DMS 273 (cell line): ENCODE data around the gene TEX19.
A peak's percentile ranks its signal among the peaks of the same experiment; 100 is the strongest.

ENCODE experiments used
- DNase-seq: peaks from one replicate; lab custom pipeline; 2025; ENCODE audit not compliant: unreplicated experiment; lab: John Stamatoyannopoulos, UW

The TEX19 gene

GRCh38 chr17:82388922-82389283 lies 29.9 kb downstream of the TEX19 start:
- DNase-seq, result no peak

- DNase-seq, result peak; percentile 73
These were observed 30.3 kb downstream of the TEX19 start for GRCh38 chr17:82389379-82389778.

GRCh38 chr17:82390015-82390859 lies 31.2 kb downstream of the TEX19 start:
- DNase-seq, result no peak

- DNase-seq, result no peak
These were observed 31.9 kb downstream of the TEX19 start for GRCh38 chr17:82390860-82391435.

DNA sequence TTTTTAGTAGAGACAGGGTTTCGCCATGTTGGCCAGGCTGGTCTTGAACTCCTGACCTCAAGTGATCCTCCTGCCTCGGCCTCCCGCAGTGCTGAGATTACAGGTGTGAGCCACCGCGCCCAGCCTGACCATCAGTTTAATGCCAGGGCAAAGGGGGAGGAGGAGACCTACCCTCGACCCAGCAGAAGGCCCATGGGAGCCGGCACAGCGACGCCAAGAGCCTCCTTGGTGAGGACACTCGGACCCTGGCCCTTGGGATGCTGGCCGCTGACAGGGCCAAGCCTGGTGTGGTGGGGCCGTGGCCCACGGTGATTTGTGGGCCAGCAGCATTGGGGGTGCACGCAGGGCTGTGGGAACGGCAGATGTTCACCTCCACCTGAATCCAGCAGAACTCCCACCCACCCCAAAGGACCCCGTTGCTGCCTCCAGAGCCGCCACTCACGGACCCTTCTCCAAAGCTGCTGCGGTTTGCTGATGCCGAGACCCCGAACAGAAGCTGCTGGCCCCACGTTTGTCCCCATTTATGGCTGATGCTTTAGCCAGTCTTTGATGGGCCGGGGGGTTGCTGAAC lies 32.5 kb downstream of the TEX19 start:
- no peak for DNase-seq

- no peak for DNase-seq
These were observed 33.3 kb downstream of the TEX19 start for GRCh38 chr17:82392209-82392920.

DNA sequence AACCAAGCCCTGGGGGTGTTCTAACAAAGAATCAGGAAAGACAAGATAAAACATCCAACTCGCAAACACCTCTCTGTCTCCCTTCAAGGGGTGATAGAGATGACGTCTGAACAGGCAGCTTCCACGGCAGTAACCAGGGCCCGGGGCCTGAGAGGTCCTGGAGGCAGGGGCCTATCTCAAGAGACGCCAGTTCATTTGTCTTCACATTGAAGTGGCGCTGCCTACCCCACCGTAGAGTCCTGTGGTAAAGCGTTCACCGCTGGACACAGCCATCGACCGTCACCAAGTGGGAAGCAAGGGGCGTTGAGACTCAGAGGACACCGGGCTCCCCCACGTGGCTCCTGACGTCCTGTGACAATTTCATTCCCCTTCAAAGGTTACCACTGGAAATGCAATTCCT lies 33.9 kb downstream of the TEX19 start:
- DNase-seq, result no peak

DNA sequence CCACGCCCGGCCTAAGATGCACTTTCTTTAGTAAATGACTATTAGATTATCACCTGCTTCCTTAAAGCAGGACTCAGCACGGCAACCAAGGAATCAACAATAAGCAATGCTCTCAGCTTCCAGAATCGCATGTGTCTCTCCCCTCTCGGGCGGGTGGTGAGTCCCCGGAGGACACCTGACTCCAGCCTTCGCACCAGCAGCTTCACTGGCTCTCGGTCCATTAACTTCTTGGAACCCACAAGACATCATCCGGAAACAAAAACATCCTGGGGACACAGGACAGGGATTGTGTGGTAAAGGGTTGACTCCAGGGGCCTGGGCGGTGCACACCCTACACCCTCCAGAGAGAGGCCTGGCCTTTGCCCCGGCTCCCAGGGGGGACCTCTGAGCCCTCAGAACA lies 35.2 kb downstream of the TEX19 start:
- no peak for DNase-seq

DNA sequence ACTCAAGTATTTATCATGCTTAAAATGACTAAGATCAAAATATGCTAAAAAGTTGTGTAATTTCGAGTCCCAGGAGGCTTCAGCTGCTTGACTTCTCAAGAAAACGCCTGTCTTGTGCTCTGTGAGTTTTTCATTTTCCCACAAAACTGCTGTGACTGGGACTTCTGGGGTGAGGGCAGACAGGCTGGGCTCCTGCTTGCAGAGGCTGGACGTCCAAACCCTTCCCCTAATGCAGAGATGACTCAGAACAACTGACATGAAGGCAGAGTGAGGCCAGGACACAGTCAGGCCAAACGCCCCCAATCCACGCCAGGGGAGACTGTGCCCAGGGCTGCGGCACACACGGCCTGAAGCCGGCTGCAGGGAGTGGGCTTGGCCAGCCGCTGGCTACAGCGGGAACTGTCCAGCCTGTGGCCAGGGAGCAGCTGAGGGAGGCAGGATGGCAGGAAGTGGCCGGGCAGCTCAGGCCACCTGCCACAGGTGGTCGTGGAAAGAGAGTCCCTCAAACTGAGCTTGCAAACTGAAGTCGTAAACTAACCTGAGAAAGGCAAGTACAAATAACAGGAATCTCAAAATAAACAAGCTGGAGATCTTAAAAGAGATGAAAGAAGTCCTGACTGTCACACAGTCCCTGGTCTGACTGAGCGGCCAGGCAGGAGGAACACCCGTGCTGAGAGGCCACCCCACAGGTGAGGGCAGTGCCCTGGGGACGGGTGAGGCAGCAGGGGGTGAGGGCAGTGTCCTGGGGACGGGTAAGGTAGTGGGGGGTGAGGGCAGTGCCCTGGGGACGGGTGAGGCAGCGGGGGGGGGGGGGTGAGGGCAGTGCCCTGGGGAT lies 37.8 kb downstream of the TEX19 start:
- DNase-seq, result no peak

DNA sequence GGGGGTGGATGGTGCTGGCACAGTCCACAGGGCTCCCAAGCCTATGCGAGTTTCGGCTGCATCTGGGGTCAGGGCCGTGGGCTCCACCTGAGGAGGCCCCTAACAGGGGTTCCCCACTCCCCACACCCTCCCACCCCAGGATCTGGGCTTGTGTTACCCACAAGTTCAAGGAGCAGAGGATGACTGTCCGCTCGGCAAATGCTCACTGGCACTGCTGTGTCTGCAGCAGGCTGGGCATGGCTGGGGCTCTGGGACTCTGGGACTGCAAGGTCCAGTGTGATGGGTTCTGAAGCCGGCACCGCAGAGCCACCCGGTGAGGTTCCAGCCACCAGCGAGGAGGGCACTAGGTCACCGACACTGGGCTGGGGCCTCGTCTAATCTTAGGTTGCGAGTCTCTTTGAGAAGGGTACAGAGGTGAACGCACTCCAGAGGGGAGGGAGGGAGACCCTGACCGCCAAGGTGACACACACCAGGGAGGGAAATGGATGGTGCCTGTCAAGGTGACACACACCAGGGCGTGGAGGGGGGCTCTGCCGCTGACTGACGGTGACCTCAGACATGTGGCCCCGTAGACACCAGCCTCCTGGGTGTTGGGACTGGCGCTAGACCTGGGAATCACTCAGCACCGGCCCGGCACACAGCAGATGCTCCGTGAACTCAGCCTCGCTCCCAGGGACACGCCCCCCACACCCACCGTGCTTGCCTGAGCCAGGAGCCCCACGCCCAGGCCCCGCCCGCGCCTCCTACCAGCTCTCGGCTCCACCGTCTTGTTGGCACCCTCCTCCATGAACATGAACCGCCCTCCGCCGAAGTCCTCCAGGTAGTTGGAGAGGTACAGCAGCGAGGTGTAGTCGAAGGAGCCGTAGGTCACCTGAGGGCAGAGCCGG lies 38.6 kb downstream of the TEX19 start:
- DNase-seq, result peak; percentile 43

GRCh38 chr17:82399041-82399441 lies 40.0 kb downstream of the TEX19 start:
- peak; percentile 97 for DNase-seq

- DNase-seq, result peak; percentile 81
These were observed 40.6 kb downstream of the TEX19 start for GRCh38 chr17:82399601-82400101.

GRCh38 chr17:82400206-82400605 lies 41.2 kb downstream of the TEX19 start:
- peak; percentile 47 for DNase-seq

- DNase-seq, result no peak
These were observed 41.8 kb downstream of the TEX19 start for GRCh38 chr17:82400830-82401229.

DNA sequence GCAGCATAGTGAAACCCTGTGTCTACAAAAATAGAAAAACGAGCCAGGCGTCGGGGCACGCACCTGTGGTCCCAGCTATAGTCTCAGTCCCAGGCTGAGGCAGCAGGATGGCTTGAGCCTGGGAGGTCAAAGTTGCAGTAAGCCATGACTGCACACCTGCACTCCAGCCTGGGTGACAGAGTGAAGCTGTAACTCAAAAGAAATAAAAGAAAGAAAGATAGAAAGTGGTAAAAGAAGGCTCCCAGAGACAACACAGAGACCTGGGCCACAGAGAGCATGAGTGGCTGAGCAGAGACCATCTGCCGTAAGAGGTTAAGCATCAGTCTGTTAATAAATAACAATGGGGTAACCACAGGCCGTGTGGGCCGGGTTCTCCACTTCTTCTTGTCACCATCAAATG lies 43.8 kb downstream of the TEX19 start:
- DNase-seq, result no peak

GRCh38 chr17:82403662-82404660 lies 44.9 kb downstream of the TEX19 start:
- no peak for DNase-seq

GRCh38 chr17:82405051-82405450 lies 46.0 kb downstream of the TEX19 start:
- no peak for DNase-seq

DNA sequence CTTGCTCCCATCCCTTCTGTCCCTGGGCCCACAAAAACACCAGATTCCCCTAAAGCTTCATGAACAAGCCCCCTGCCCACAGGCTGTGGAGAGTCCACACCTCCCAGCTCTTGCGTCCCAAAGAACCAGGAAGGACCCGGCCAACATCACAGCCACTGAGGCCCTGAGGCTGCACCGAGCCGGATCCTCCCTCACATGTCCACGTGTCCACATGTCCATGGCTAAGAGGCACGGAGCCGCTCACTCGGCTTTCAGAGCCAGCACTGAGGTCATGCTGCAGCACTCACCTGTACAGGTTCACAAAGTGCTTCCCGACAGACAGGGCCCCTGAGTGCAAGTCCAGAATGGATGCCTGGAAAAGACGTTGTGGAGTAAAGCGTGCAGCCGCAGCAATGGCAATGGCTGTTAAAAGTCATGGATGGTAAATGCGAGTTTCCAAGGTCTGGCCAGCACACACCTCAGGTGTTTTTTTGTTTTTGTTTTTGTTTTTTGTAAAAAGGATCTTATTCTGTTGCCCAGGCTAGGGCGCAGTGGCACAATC lies 47.2 kb downstream of the TEX19 start:
- DNase-seq, result no peak
